GM08714 (cell line): ENCODE measurements around the gene BDKRB1.

ENCODE experiments used
- H3K4me3 ChIP-seq: fragments of 200-500 bp; sonication (Bioruptor generic); 2 replicates; pipeline ENCODE4 v1.5.1; 2014; ENCODE audit warnings: mild to moderate bottlenecking, low read length, inconsistent platforms
- ZNF274 ChIP-seq: IDR thresholded peaks from 2 replicates; pipeline ENCODE4 v1.6.1; 2012; ENCODE audit warnings: mild to moderate bottlenecking, low read depth, low read length

BDKRB1 gene

DNA sequence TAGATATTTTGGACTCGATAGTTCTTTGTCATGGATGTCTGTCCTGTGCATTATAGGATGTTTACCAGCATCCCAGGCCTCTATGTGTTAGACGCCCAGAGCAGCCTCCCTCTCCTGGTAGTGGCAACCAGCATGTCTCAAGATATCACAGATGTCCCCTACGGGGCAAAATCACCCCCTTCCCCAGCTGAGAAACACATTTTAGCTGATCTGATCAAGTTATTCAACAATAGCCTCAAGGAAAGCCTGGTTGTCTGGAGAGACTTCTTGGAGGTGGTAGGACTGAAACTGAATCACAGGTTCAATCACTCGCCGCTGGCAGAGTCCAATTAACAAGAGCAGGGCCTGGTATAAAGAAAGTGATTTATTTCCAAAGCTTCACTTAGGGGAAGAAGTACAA lies 17.6 kb downstream of the BDKRB1 start:
- H3K4me3 ChIP-seq: no peak overlapping the region
- TF ChIP-seq ZNF274: no peak

DNA sequence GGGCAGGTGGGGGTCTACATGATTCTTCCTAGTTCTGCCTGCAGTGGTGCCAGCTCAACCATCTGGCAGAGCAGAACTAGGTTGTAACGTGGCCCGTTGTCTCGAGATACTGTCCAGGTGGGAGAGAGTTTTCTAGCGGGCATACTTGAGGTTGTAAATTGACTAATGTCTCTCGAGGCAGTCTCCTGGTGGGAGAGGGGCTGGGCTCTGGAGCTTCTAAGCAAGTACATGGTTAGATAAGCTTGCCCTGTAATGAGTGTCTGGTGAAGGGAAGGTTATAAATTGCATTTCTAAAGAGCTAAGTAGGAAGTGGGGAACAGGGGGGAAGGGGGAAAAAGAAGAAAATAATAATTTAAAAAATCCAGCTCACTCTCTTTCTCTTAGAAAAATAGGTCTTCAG lies 18.1 kb downstream of the BDKRB1 start:
- no peak overlapping the region for H3K4me3 ChIP-seq
- TF ChIP-seq ZNF274: no peak

DNA sequence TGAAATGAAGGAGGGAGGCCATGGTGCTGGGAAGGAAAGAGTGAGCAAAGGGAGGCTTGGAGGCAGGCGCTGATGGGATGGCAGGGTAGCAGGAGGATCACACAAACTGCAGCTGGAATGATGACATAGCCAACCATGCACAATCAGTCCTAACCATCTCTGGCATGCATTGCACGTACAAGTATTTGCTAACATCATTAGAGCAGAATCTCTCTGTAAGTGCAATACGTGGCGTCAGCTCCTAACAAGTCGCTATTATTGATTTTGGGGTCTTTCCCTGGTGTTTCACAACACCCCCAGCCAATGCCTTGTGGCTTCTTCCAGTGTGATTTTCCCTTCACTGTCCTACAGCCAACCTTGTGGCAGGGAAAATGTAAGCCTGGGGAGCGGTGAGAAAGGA lies 18.5 kb downstream of the BDKRB1 start:
- no peak for TF ChIP-seq ZNF274
- no peak overlapping the region for H3K4me3 ChIP-seq

DNA sequence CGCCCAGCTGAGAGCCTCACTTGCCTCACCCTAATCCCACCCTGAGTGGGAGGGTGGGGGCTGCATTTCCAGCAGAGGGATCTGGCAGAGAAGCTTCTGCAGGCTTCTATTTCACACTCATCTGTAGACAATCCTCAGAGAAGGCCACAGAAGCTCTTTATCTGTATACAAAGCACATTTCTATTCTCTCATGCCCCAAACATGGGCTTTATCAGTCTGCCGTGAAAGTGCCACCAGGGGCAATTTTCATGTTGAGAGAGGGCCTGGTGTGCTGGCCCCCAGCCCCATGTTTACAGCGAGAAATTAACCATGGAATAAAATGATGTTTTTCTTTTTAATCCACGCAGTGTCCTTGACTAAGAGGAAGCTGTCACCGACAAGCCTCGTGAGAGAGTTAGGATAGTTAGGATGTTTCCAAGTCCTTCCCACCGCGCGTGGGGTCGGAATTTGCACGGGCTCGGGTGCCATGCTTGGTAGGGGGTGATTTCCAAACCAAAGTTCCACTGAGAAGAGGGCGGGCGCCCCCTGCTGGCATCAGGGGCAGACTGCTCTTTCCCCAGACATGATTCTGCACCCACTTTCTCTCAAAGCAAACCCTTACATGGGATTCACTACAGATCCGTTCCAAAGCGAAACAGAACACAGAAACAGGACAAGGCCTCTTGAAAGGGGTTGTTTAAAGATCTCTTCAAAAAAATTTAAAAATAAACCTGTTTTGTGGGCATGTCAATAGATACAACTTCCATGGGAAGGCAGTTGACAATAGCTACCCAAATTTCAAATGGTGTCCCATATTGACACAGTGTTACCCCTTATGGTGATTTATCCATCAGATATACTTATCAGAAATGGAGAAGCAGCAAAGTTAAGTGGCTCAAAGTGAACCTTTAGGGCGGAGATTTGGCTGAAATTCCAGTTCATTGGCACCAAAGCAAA lies 19.4 kb downstream of the BDKRB1 start:
- no peak for TF ChIP-seq ZNF274
- no peak overlapping the region for H3K4me3 ChIP-seq

DNA sequence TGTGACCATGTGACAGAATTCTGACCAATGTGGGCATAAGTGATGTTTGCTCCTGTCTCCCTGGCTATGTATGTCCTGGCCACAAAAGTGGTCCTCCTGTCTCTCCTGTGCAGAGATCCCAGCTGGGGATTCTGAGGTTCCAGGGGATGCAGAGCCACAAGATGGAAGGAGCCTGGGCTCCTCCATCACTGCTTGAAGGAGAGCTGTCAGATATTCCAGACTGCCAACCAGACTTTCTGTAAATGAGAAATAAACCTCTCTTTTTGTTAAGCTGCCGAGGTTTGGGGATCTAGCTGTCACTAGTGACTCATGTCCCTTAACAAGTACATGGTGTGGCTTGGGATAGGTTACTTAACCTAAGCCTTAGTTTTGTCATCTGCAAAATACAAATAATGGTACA lies 21.9 kb downstream of the BDKRB1 start:
- no peak overlapping the region for H3K4me3 ChIP-seq
- TF ChIP-seq ZNF274: no peak

DNA sequence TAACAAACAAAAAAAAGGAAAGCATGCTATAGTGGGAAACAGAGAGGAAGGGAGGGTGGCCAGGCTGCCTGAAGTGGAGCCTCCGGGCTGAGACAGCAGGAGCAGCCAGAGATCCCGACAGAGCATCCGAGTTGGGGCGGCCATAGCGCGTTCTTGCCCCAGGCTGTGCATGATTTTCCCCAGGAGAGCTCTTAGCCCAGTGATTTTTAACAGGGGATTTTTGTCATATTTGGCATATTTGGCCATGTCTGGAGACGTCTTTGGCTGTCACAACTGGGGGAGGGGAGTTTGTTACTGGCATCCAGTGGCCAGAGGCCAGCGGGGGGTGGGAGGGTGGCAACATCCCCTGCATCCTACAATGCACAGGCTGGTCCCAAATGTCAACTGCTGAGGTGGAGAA lies 23.6 kb downstream of the BDKRB1 start:
- TF ChIP-seq ZNF274: no peak
- H3K4me3 ChIP-seq: no peak overlapping the region

DNA sequence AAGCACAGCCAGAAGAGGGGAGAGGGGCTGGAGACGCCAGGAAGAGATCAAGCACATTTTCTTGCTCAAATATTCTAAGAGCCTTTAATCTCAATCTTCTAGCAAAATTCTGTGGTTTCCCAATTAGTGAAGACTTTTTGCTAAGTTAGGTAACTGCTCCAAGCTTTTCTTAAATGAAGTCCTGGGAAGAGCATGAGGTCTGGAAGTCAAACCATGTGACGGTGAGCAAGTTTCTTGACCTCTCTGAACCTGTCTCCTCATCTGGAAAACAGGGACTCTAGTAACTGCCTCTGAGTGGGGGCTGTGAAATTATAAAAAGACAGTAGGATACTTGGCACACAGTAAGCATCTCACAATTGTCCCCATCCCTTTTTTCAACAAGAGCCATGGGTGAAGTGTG lies 24.1 kb downstream of the BDKRB1 start:
- no peak overlapping the region for H3K4me3 ChIP-seq
- no peak for TF ChIP-seq ZNF274

DNA sequence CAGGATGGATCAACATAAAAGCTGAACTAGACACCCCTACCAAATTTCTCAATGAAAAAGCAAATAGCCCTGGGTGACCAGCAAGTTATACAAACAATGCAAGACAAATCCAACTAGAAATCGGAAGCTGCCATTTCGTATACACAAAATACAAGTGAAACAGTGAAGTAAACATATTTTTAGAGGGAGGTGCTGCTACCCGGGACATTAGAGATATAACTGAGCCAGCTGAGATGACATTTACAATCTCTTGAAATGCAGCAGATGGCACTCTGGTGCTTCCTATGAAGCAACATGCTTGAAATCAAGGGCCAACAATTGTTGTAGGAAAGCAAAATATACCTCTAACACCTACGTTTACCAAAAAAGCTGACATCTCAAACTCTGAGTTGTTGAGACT lies 25.5 kb downstream of the BDKRB1 start:
- no peak for TF ChIP-seq ZNF274
- H3K4me3 ChIP-seq: no peak overlapping the region

DNA sequence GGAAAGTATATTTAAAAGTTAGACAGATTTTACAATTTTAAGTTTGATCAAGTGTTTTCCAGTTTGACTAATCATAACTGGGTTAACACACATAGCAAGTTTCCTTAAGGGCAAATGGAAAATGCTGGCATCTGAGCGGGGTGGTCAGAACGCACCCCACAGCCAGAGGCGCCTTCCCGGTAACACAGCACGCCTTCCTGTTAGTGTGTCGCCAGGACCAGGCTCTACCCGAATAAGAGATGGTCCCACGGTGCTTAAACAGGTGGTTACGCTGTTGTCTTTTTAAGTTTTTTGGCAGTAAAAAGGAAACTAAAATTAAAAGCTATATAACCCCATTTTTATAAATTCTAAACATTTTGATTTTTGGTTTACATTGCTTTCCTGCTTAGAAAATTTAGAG lies 28.0 kb downstream of the BDKRB1 start:
- no peak overlapping the region for H3K4me3 ChIP-seq
- no peak for TF ChIP-seq ZNF274

DNA sequence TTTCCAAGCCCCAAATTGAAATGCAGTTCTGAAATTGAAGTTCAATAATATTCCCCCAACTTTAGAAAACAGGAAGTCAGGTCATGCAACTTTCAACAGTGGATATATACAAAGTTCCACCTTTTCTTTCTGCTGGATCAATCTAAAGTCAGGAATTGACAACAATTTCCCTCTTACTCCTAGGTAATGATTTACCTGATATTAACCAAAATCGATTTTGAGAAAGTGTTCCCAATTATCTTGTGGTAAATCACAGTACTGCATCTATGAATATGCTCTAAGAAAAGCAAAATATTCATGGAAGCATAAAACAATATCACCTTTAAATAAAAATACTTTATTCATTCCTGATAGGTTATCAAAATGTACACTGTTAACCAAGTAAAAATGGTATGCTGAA lies 28.4 kb downstream of the BDKRB1 start:
- TF ChIP-seq ZNF274: no peak

DNA sequence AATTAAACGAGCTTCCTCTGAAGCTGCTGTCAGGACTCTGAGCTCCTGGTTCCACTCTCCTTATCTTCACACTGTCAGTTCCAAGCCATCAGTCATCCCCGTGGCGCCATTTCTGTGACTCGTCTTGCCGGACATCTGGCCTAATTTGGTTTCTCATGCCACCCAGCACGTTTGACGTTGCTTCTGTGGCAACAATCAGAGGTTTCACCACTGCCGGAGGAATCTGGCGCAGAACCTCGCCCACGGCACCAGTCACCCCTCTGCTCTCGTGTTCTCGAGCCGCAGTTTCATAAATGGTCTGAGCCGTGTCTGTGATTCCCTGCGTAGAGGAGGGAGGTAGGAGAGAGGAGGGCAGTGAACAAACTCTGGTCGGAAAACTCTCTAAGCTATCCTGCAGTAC lies 29.7 kb downstream of the BDKRB1 start:
- TF ChIP-seq ZNF274: no peak
- no peak overlapping the region for H3K4me3 ChIP-seq

More for the DNA sequence above, 28.4 kb downstream of the BDKRB1 start:
- no peak overlapping the region for H3K4me3 ChIP-seq

DNA sequence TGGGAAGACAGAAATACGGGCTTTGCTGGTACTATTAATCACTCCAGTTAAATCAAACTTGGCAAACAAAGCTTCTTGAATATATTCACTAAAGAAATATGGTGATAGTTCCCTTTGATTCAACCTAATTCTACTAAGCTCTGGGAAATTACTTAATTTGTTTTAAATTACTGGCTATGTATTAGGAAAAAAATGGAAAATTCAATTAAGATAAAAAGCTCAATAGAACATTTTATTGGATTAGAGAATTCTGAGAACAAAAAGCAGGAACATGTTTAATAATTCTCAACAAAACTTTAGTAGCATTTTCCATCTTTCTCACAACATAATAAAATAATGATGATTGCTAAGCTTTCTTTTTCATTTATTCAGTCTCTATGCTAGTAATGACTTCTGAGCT lies 30.2 kb downstream of the BDKRB1 start:
- TF ChIP-seq ZNF274: no peak
- no peak overlapping the region for H3K4me3 ChIP-seq

DNA sequence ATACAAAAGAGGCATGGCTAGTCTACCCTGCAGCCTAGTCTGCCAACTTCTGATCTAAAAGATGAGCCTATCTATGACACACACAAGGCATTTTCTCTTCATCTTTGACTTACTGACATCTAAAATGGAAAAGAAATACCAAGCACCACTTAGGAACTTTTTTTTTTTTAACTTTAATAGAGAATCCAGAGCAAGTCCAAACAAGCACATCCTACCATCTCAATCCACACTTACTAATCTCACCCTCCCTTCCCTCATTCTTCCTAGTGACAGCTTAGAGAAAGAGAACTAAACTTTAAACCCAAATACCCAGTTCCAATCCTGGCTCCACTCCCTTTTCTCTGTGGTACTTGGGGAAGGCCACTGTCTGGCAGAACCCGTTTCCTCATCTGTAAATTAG lies 31.8 kb downstream of the BDKRB1 start:
- TF ChIP-seq ZNF274: no peak
- H3K4me3 ChIP-seq: no peak overlapping the region

DNA sequence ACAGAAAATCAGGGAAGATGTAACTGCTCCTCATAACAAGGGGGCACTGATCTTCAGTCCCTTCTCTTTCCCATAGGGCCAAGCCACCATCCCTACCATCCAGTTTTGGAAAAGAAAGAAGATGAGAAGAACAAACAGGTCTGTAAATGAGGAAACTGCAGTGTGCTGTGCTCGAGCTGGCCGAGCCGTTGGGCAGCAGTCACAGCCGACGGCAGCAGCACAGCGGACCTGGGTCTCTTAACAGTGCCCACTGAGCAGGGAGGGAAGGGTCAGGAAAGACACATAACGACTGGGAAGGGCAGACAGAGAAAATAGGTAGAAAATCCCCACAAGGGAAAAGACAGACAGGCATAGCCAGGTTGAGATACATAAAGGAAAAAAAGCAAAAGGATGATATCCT lies 38.2 kb downstream of the BDKRB1 start:
- no peak overlapping the region for H3K4me3 ChIP-seq
- TF ChIP-seq ZNF274: no peak

DNA sequence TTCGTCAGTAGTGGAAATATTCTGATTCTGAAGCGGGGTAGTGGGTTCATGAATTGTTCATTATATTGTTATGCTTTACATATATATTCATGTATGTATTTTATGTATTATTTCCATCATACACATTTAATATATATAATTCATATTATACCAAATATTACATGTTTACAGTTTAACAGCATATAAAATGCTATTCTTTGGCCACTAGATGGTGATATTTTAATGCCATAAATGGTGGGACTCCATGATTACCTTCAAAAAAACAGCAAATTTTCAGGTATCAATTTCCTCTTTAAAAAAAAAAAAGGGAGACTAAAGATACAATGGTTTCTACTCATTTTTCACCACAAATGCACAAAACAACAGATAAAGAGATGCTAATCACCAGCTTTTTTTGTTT lies 41.0 kb downstream of the BDKRB1 start:
- TF ChIP-seq ZNF274: no peak
- H3K4me3 ChIP-seq: no peak overlapping the region
